ENCODE data around the gene UBXN11.

UBXN11 gene

DNA sequence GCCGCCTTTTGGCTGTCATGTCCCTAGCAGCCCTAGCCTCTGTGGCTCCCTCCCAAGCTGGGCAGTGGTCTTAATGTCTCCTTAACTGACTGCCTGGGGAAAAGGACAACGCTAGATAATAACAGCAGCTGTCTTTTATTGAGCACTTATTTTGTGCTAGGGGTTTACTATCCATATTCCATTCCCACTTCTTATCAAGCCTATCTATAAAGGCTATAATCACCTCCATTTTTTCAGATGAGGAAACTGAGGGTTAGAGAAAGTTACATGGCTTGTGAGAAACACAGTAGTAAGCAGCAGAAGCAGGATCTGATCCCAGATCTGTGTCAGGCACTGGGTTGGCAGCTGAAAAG lies 20.4 kb downstream of the UBXN11 start:
- DNase-seq (ENCODE audit: low read depth in 1 of 2, low spot score in 1 of 2): no peak

DNA sequence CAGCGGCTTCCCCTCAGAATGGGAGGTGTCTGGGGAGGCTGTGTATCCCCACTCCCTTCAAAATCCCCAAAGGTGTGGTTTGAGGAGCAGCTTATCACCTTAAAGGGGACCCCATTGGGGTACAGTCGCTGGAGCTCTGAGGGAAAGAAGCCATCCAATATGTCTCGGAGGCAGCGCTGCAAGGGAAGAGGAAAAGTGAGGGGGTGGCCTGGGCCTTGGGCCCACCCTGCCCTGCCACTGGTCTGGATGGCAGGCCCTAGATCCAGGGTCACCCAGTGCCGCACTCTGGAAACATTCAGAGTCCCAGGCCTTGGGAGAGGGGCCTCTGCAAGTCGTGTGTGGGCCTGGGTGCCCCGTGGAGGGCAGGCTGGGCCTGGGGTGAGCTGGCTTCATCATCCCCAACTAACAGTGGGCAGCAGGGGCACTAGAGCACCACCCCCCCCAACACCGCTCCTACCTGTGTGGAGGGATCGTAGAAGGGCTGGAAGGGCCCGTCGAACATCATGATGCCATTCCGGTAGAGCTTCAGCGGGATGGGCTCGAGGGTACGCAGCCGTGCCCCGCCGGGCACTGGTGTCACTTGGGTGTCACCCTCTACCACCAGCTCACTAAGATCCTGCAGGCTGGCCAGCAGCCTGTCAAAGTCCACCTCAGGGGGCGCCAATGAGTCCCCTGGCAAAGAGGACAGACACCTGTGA lies 20.9 kb downstream of the UBXN11 start:
- DNase-seq (ENCODE audit: low read depth in 1 of 2, low spot score in 1 of 2): no peak

DNA sequence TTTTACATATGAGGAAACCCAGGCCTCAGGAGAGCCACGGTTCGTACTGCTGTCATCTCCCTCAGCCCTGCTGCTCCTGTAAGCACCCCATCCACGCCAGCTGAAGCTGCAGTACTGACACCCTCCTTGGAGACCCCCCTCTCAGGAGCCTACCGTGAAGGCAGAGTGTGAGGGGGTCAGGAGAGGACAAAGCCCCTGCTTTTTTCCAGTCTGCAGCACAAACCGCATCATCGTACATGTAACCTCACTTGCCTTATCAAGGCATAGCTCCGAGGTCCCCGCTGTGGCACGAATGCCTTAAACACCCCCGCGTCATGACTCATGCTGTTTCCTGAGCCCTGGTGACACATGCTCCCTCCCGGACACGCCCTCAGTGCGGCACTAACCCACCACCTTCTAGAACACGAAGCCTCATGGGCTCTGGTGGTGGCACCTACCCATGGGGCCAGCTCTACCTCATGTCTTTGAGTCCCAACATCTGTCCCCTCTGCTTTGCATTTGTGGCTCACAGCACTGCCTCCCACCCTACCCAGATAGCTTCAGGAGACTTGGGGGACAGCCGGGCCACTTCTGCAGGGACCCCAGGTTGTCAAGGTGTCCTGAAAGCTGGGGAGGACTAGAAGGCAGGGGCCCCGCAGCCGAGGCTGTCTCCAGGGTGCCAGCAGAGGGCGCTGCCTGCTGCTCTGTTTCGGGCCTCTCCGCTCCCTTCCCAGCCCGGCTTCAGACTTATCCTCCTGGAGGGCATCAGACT lies 21.7 kb downstream of the UBXN11 start:
- peak; percentile 86 to 96 for DNase-seq (ENCODE audit: low read depth in 1 of 2, low spot score in 1 of 2)

DNA sequence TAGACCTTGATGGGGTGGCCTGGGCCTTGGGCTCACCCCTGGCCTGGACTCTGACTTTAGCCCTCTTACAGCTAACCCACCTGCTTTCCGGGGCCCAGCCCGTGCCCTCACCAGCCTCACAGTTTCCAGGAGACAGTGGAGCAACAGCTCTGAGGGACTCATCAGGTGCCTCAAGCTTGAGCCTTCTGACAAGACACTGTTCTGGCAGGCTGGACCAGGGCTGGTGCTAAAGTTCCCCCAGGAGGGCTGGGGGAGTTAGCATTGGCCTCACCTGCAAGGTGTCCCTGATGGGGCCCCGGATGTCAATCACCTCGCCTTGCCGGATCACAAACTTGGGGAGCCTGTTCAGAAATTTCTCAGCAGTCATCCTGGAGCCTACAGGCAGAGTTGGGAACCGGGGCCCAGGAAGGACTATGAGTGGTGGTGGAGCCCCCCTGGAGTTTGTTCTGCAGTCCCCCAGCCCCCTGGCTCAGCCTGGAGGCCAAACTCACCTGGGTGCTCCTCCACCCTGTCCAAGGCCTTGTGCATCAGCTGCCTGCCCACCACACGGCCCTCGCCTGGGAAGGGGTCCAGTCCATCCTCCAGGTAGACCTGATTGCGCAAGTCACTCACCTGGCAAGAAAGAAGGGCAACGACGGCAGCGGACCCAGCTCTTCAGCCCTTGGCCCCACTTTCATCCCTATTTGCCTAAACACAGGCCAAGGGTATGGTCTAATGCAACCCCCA lies 22.4 kb downstream of the UBXN11 start:
- no peak for DNase-seq (ENCODE audit: low read depth in 1 of 2, low spot score in 1 of 2)

DNA sequence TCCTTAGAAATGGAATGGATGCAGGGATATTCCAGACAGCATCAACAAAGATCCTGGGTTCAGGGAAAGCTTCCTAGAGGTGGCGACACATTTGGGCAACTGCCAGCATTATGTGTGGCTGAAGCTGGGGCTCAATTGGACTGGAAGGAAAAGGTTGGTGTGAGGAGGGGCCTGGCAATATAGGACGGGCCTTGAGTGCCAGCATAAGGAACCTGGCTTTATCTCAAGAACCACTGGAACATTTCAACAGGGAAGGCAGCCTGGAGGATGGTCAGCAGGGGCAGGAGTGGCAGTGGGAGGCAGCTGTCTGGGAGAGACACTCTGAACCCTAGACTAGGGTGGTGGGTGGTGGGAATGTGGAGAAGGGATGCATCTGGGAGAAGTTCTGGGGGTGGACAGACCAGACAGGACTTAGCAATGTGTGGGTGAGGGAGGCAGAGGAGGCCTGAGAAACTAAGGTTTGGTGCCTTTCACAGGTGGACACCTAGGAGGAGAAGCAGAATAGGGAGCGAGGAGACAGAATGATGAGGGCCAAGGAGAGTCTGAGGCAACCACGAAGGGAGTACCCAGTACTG lies 23.1 kb downstream of the UBXN11 start:
- DNase-seq (ENCODE audit: low read depth in 1 of 2, low spot score in 1 of 2): no peak

DNA sequence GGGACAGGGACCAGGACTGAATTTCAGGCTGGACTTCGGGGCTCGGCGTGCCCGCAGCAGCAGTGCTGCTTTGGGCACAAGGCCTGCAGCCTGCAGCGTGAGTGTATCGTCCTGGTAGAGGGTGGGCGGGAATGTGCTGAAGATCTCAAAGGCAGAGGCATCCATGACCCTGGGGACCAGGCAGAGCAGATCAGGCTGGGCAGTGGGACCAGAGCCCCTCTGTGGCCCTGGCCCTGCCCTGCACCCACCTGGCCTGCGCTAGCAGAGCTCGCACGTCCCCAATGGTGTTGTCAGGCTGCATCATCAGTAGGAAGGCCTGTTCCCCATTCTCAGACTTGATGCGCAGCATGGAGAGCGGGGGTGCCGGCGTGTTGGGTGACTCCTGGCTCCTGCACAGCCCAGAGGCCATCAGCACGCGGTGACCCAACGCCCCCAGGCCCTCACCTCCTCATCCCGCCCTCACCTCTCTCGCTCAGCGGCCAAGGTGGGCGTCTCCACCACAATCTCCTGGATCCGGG lies 24.0 kb downstream of the UBXN11 start:
- DNase-seq (ENCODE audit: low read depth in 1 of 2, low spot score in 1 of 2): no peak

DNA sequence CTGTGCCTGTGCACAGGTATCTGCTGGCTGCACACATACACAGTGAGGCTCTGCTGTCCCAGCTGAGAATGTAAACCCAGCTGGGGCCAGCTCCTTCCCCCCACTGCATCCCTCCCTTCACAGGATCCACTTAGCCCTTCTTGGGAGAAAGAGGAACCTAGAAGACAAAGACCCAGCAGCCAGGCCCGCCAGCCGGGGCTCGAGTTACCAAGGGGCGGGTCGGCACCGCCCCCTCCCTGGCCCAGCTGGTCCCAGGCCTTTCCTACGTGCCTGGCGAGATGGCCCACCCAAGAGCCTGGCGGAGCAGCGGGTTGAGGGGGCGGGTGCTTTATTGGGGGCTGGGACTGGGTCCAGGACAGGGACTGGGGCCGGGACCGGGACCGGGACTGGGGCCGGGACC lies 24.5 kb downstream of the UBXN11 start:
- DNase-seq (ENCODE audit: low read depth in 1 of 2, low spot score in 1 of 2): no peak

DNA sequence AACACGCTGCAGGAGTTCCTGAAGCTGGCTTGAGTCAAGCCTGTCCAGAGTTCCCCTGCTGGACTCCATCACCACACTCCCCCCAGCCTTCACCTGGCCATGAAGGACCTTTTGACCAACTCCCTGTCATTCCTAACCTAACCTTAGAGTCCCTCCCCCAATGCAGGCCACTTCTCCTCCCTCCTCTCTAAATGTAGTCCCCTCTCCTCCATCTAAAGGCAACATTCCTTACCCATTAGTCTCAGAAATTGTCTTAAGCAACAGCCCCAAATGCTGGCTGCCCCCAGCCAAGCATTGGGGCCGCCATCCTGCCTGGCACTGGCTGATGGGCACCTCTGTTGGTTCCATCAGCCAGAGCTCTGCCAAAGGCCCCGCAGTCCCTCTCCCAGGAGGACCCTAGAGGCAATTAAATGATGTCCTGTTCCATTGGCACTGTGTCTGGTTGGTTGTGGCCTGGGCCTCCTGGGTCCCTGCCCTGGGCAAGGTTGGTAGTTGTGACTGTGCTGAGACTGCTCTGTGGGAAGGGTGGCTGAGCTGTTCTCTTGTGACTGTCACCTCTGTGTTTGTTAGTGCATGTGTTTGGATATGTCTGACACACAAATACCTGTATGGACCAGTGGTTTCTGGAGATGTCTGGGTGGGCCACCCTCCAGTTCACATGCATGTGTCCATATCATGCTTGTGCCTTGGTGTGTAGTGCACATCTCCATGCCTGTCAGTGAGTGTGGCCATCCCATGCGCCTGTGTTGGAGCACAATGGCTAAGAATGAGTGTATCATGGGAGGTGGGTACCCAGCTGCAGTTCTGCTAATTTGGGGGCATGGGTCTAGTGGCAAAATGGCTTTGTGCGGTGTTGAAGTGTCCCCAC lies 25.1 kb downstream of the UBXN11 start:
- no peak for DNase-seq (ENCODE audit: low read depth in 1 of 2, low spot score in 1 of 2)

DNA sequence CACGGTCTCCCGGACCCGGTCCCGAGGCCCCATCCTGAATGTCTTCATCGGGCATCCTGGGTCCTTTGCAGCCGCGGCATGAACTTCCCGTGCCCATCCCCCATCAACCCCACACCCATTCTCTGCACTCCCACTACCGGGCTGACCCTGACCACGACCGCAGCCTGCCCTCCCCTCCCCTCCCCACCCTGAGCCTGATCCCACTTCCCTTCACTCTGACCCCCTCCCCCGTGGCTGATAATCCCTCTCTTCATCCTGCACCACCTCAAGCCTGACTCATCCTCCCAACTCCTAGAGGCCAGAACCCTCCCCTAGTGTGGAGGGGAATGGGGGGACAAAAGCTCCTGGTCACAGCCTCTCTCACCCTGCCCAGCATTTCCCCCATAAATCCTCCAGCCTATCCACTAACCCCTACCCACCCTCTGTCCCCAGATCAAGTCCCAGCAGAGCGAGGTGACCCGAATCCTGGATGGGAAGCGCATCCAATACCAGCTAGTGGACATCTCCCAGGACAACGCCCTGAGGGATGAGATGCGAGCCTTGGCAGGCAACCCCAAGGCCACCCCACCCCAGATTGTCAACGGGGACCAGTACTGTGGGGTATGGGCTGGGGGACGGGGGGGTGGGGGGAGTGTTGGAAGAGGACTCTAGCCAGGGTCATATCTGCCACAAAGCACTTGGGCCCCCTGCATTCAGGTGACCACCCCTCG lies 25.9 kb downstream of the UBXN11 start:
- no peak for DNase-seq (ENCODE audit: low read depth in 1 of 2, low spot score in 1 of 2)

DNA sequence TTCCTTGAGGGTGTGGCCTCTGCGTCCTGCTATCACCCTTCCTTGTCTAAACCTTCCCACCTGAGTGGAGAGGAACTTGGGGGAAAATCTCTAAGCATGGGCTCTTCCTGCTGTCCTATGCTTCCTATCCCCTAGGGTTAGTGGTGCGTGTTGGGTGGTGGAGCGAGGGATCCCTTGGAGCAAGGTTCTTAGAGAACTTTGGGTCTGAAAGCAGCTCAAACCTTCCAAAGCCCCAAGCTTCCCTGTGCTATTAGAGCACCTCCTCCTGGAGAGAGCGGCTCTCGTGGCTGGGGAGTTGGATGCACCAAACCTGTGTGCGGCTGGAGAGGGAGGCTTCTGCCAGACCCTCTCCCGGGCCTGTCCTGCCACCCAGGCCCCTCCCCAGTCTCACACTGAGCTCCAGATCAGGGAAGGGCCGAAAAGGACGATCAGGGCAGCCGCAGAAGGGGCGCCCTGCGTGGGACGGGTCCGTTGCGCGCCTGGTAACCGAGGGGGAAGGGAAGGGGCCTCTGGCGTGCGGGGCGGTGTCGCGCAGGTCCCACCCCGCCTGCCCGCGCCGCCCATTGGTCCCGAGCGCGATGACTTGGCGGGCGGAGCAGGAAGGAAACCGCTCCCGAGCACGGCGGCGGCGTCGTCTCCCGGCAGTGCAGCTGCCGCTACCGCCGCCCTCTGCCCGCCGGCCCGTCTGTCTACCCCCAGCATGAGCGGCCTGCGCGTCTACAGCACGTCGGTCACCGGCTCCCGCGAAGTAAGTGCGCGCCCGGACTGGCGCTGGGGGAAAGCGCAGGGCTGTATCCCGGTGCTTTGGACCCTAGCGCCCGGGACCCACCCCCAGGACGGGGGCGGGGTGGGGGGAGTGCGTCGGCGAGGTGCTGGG lies 26.7 kb downstream of the UBXN11 start, which contains the start of gene SH3BGRL3:
SH3BGRL3 (plus strand) TSS at position 631 of the 877 bp plus-strand sequence; CDS start at position 701, 70 bp downstream.
- peak; percentile 53 to 79 for DNase-seq (ENCODE audit: low read depth in 1 of 2, low spot score in 1 of 2)

DNA sequence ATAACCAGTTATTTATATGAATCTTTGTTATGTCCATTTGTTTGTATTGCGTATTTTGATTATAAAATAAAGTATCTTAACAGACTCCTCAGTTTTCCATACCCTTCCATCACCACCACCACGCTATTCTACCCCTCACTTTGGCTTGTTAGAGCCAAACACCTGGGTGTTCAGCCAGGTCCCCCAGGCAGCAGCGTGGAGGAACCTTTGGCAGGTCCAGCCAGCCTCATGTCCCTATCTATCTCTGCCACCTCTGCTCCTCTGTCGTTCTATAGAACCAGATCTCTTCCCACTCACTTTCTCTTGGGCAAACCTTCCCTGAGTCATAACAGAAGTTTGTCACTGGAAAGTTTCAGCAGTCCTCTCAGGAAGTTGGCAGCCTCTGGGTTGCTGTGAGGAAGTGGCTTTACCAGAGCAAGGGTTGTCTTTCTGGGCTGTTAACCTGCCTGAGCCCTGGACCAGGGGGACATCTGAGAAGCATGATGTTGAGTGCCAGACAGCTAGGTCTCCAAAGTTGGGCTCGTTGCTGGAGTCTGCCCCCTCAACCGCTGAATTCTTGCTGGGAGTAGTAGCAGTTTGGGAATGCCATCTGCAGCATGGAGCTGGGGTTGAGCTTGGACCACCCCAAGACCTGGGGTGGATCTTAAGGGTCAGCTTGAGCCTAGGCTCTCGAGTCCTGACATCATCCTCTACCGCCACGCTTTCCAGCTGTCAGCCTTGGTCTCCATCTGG lies 27.5 kb downstream of the UBXN11 start:
- DNase-seq (ENCODE audit: low read depth in 1 of 2, low spot score in 1 of 2): peak in 1 of 2 donors; percentile 58

DNA sequence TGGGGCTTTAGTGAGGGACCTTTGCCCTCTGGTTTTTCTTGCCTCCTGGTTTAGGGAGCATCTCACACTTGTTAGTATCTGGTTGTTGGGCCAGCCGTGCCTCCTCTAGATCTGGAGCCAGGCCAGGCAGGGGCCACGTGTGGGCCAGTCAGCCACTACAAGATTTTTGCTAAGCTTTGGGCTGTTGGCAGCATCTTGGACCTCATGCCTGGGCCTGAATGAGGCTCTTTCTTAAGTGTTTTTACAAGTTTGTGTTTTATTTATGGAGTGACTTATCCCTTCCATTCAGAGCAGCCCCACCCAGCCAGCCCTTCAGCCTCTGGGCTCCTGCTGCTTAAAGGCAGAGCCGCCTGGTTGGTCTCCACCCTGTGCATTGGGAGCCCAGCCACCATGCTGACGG lies 28.1 kb downstream of the UBXN11 start:
- DNase-seq (ENCODE audit: low read depth in 1 of 2, low spot score in 1 of 2): no peak

DNA sequence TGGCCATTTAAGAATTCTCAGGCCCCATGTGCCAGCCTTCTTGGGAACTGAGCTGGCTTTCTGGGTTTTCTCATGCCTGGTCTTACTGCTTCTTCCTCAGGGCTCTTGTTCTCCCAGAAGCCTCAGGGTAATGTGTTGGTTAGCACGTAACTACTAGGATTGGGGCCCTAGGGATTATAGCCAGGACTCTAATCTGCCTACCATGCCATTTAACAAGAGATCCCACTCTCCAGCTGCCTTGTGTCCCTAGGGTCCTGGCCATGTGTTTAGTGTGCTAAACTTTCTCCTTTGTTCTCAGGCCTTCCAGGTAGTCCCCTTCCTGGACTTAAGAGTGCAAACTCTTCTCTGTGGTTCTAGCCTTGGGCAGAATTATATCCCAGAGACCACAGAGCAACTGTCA lies 28.7 kb downstream of the UBXN11 start:
- no peak for DNase-seq (ENCODE audit: low read depth in 1 of 2, low spot score in 1 of 2)

DNA sequence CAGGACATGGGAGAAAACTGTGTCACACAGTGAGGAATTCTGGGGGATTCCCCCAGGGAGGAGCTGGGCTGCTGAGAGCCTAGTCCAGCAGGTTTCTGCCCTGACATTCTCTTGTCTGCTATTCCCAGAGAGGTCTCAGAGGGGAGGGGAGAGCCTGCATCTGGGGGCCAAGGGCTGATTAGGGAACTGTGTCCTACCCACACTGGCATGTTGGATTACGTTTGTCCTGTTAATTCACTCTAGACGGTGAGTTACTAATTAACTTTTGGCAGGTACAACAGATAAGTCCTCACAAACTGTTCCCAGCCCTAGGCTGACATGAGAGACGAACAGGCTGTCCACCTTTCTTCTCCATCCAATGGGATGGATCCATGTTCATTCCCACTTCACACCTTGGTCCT lies 29.2 kb downstream of the UBXN11 start:
- no peak for DNase-seq (ENCODE audit: low read depth in 1 of 2, low spot score in 1 of 2)

DNA sequence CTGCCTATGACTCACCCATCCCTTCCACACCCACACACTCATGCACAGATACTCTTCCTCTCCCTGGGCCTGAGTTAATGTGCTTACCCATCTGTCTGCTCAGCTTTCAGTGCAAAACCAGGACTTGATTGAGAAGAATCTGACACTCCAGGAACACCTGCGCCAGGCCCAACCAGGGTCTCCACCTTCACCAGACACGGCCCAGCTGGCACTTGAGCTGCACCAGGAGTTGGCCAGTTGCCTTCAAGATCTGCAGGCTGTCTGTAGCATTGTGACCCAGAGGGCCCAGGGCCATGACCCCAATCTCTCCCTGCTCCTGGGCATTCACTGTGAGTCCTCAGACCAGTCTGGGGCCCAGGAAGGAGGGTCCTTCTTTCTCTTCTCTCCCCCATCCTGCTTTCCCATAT lies 30.0 kb downstream of the UBXN11 start:
- no peak for DNase-seq (ENCODE audit: low read depth in 1 of 2, low spot score in 1 of 2)

DNA sequence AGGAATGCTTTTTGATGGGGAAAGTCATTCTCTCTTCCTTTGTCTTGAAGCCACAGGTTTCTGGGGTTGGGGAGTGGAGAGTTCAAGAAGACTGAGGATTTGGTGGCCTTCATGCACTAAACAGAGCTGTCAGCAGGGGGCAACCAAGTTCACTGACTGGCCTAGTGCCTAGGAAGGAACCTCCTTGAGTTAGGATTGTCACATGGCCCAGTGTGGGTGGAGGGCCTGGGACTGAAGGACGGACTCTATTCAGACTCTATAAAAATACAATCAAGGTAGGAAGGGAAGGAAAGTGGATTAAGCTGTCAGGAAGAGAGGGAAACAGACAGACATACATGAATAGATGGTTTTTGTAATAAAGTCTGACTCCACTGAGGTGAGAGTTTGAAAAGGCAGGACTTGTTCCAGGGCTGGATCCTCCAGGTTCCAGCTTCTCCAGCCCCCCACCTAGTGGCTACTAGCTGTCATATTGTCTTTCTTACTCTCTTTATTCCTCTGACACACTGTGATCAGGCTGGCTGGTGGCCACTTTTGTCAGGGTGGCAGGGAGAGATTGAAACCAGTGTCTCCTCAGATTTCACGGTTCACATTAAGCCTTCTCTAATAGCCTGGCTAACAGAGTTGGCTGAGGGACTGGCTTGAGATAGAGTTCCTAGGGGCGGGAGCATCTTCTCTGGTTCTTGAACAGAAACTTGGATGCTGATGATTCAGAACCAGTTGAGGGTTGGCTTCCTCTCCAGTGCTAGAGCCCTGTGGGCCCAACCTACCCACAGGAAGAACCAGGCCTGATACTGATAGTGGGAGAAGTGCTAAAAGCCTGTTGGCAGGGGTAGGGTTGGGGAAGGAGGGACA lies 30.6 kb downstream of the UBXN11 start:
- peak in 1 of 2 donors; percentile 80 for DNase-seq (ENCODE audit: low read depth in 1 of 2, low spot score in 1 of 2)

DNA sequence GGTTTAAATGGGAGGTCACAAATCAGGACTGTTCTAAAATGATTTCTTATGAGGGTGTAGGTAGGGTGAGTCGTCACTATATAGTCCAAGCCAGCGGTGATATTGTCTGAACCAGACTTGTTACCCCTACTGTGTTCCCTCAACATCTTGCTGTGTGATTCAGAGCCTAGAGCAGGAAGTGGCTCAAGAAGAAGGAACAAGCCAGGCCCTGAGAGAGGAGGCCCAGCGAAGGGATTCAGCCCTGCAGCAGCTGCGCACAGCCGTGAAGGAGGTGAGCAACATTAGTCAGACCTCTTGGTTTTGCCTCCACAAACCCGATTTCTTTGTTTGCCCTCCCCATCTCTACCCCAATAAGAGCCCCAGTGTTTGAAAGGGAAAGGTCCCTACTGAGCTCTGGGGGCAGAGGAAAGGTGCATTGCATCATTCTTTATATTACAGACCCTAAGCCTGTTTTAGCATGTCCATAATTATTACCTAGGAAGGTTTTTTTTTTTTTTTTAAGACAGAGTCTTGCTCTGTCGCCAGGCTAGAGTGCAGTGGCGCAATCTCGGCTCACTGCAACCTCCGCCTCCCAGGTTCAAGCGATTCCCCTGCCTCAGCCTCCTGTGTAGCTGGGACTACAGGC lies 31.5 kb downstream of the UBXN11 start:
- no peak for DNase-seq (ENCODE audit: low read depth in 1 of 2, low spot score in 1 of 2)

Measured in activated CD4-positive, alpha-beta T cell treated with anti-CD3 and anti-CD28 coated beads, Interleukin-2, amount 50 U/mL, for 24 hours (primary cell).